Right lobe of liver (tissue), 4 donors: Measurements from ENCODE around the gene RBFOX2.

Experiments used
- POLR2A ChIP-seq: fragments of 450-650 bp; IDR thresholded peaks from one replicate; pipeline ENCODE4 v1.6.1; 2017; ENCODE audit warnings: antibody characterized with exemption, mild to moderate bottlenecking
- TF ChIP-seq, protein P1 (sequence below), 4 donors: fragments of 200-600 bp in 3 of 4; fragments of 450-650 bp in 1 of 4; IDR thresholded peaks; one replicate each; pipeline versions ENCODE4 v1.5.1 to v1.8.0; 2016 to 2022; ENCODE audit warnings: antibody characterized with exemption in 4 of 4, mild to moderate bottlenecking in 2 of 4
- donor health status: DM: no; HTN: no; CAD: no.
- donor health status: DM: no; HTN: no; CAD: no.
- donor health status: DM: no; HTN: yes; CAD: no.

DNA sequence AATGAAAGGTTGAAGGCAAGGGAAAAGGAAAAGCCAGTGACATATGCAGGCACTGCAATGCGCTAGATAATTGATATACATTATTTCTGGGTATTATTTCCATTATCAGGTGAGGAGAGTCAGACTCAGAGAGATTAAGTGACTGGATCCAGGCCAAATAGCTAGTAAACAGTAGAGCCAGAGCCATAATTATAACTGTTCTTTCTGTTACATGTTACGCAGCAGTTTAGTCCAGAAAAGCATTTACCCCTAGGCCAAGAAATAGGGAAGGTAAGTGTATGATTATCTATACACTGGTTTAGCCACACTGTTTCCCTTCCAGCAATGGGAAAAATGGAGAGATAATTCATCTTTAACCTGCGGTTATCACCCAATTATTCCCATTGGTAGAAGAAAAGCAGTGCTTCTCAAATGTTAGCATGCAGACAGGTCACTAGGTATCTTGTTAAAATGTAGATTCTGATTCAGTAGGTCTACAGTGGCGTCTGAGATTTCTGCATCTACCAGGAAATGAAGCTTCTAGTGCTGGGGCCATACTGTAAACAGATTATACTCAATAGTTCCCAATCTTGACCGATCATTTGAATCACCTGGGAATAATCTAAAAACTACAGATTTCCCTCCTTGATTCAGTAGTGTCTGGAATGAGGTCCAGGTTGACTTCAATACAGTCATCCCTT, 69.4 kb downstream of the RBFOX2 start:
- TF ChIP-seq, protein P1, sequence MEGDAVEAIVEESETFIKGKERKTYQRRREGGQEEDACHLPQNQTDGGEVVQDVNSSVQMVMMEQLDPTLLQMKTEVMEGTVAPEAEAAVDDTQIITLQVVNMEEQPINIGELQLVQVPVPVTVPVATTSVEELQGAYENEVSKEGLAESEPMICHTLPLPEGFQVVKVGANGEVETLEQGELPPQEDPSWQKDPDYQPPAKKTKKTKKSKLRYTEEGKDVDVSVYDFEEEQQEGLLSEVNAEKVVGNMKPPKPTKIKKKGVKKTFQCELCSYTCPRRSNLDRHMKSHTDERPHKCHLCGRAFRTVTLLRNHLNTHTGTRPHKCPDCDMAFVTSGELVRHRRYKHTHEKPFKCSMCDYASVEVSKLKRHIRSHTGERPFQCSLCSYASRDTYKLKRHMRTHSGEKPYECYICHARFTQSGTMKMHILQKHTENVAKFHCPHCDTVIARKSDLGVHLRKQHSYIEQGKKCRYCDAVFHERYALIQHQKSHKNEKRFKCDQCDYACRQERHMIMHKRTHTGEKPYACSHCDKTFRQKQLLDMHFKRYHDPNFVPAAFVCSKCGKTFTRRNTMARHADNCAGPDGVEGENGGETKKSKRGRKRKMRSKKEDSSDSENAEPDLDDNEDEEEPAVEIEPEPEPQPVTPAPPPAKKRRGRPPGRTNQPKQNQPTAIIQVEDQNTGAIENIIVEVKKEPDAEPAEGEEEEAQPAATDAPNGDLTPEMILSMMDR (IDR thresholded peaks at IDR 0.05): no peak
- TF ChIP-seq POLR2A: no peak
